Uterus (tissue), 2 donors: Measurements from ENCODE around the gene UBASH3B.

ENCODE experiments used
- CTCF ChIP-seq, 4 experiments: fragments of 200-600 bp in 2 of 4; fragments of 450-650 bp in 2 of 4; sonication (generic) in 2 of 4; IDR thresholded peaks; one replicate each; pipeline ENCODE4 v1.5.1; 2016 to 2019; ENCODE audit warnings: antibody characterized with exemption in 4 of 4, mild to moderate bottlenecking in 2 of 4, moderate library complexity in 1 of 4
- POLR2A ChIP-seq, 2 donors: fragments of 450-650 bp; IDR thresholded peaks; one replicate each; pipeline ENCODE4 v1.6.1; 2016; ENCODE audit warnings: antibody characterized with exemption in 2 of 2, mild to moderate bottlenecking in 1 of 2, moderate library complexity in 1 of 2

DNA sequence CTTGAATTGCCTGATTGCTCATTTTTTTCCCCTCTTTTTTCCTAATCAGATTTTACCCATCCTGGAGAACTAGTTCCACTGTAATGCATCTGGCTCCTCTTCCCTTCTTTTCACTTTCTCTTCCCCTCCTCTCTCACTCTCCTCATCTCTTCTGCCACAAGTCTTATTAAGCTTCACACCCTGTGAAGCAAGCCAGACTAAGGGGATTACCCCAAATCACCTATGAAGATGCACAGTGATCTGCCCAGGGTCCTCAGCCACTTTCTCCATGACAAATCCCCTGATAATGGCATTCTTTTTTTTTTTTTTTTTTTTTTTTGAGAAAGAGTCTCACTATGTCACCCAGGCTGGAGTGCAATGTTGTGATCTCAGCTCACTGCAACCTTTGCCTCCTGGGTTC is 11.2 kb downstream of the UBASH3B start:
- TF ChIP-seq CTCF (IDR thresholded peaks at IDR 0.05) (no peak), POLR2A (IDR thresholded peaks at IDR 0.05) (no peak)
